Right renal cortex interstitium (tissue), 3 donors: ENCODE data around the gene FAM177B. TPM values are rescaled to one million over a fixed set of nuclear protein-coding genes. Genes with fewer than 3 reads are reported as not detected.

ENCODE experiments used
- DNase-seq, 3 donors: peaks; one replicate each; pipeline ENCODE4 v3.0.0-alpha.2; 2013; ENCODE audit warnings: low read depth in 3 of 3, low spot score in 2 of 3
- polyA plus RNA-seq, 3 donors: library from polyadenylated mRNA; unstranded; fragments of 120-200 nt; gene quantifications; one replicate each; pipeline ENCODE4 v1.2.1, GENCODE V29; 2013; ENCODE audit not compliant: insufficient read length in 3 of 3

The FAM177B gene
- polyA plus RNA-seq, 3 donors: 0.10 TPM; not detected in 2

GRCh38 chr1:222784371-222784770, 47.4 kb downstream of the FAM177B start:
- no peak for DNase-seq

GRCh38 chr1:222784916-222785315, 47.9 kb downstream of the FAM177B start:
- no peak for DNase-seq

GRCh38 chr1:222785529-222785928, 48.5 kb downstream of the FAM177B start:
- no peak for DNase-seq

GRCh38 chr1:222786121-222786520, 49.1 kb downstream of the FAM177B start:
- DNase-seq: no peak

- DNase-seq: no peak
Measured at GRCh38 chr1:222787729-222788128, 50.7 kb downstream of the FAM177B start.

DNA sequence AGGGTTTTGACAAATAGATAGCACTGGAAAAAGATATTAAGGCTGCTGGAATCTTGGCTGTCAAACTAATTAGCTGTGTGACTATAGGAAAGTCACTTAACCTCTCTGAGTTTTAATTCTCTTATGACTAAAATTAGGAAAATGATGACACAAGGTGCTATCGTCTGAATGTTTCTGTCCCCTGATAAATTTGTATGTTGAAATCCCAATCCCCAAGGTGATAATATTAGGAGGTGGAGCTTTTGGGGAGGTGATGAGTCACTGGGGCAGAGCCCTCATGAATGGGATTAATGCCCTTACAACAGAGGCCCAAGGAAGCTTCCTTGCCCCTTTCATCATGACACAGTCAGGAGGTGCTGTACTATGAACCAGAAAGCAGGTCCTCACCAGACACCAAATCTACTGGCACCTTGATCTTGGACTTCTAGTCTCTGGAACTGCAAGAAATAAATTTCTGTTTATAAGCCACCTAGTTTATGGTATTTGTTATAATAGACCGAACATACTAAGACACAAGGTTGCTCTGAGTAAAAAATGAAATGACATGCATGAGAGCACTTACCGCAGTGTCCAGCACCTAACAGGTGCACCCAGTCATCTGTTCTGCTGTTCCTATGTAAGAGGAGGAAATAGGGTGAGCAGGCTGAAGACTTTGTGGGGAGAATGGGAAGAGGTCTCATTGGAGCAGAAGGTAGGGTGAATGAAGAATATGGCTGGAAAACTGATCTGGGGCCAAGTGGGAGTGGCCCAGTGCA, 51.6 kb downstream of the FAM177B start:
- no peak for DNase-seq

GRCh38 chr1:222790115-222790514, 53.1 kb downstream of the FAM177B start:
- no peak for DNase-seq

- no peak for DNase-seq
Measured at GRCh38 chr1:222790520-222790919, 53.5 kb downstream of the FAM177B start.

DNA sequence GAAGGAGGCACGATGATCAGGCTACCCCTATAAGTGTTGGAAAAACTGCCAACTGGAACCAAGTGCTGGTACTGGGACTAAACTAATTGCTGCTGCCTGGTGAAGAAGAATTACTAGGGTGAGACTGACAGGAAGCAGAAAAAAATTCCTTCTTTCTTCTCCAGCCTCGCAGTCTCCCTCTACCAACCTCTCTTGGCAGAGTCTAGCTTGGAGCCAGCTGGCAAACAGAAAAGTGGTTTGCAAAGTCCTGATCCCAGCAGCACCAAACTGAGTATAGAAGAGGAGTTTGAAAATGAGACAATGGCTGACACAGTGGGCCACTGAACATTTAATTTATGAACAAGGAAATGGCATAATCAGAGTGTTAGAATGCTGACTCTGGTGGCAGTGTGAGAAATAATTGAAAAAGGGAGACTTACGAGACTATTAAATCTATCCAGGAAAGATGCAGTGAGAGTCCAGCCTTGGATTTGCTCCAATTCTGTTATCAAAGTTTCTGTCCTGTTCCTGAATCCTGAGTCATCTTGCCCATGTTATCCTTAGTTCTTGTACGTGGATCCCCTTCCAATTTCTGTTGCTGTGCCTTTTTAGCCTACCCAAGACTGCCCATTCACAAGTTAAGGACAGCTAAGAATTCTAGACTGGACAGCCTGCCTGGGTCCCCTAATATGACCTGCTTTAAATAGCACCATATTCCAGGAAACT, 54.2 kb downstream of the FAM177B start:
- DNase-seq: no peak

DNA sequence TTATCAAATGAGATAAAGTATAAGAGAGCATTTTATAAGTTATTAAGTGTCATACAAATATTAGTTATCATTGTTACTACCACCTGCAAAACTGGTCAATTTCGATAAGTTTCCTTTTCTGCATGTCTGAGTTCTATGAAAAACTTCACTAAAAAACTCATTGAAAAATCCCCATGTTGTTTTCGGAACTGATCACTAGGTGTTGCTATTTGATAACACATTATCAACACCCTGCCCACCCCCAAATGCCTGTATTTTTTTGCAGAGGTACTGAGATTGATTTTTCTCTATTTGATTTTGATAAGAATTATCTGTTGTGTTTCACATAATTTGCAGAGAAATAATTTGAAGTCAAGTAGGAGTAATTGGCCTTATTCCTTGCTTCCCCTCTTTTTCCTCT, 55.7 kb downstream of the FAM177B start:
- no peak for DNase-seq

DNA sequence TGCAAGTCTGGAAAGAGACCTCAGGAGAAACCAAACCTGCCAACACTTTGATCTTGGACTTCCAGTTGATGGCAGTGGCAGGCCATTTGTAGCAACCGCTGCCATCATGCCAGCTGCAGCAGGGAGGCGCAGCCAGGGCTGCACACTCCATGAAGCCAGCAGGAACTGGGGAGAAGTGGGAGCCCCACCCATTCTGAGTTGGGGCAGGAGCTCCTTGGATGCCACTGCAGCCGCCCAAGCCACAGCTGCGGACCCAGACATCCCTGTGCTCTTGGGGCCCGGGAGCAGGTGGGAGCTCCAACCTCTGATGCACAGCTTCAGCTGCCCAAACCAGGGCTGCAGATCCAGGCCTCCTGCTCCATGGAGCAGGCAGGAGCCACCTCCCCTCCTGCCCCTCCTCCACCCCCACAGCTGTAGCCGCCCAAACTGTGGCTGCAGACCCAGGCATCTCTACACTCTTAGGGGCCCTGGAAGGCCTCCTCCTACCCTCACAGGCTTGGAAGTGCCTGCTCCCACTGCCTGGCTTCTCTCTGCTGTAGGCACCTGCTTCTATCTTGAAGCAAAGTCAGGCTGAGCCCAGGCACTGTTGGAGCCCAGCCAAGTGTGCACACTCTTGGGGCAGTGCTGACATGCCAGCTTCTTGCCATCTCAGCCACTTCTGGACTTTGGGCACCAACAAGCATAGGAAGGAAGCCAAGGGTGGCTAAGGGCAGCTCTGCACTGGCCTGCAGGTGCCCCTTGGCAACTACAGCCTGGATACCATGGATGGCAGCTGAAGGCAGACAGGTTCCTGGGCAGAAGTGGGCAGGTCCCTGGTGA, 57.9 kb downstream of the FAM177B start:
- DNase-seq: no peak

GRCh38 chr1:222798116-222798515, 61.1 kb downstream of the FAM177B start:
- DNase-seq: no peak

- DNase-seq: no peak
Measured at GRCh38 chr1:222798975-222799374, 62.0 kb downstream of the FAM177B start.

Other genes starting within 250 kb of the FAM177B start
- under 1 TPM; 0.71 to 0.94 (median 0.71) TPM for gene HHIPL2, start 189.1 kb upstream of the FAM177B start, polyA plus RNA-seq
- gene TAF1A, start 147.3 kb upstream of the FAM177B start, polyA plus RNA-seq: 10 to 100 TPM; 14.6 to 16.1 (median 15.6) TPM
- gene MIA3, start 119.1 kb upstream of the FAM177B start, polyA plus RNA-seq: 10 to 100 TPM; 65.7 to 78.4 (median 68.8) TPM
- 10 to 100 TPM; 73.9 to 76.5 (median 75.0) TPM for gene AIDA, start 24.7 kb upstream of the FAM177B start, polyA plus RNA-seq
- 10 to 100 TPM; 41.6 to 47.6 (median 45.2) TPM for gene BROX, start 24.6 kb upstream of the FAM177B start, polyA plus RNA-seq
- 10 to 100 TPM; 14.6 to 15.7 (median 14.7) TPM for gene DISP1, start 77.8 kb downstream of the FAM177B start, polyA plus RNA-seq